ENCODE measurements around the gene AHI1. TPM values are rescaled to one million over a fixed set of nuclear protein-coding genes. Genes with fewer than 3 reads are reported as not detected.

The AHI1 gene
- total RNA-seq, 6 experiments from 2014 or later = 14.6 to 19.1 (median 17.0) TPM

GRCh38 chr6:135235716-135236115 lies 261.8 kb downstream of the AHI1 start:
- H3K27ac Mint-ChIP-seq = no peak overlapping the region
- peaks cover 6% of the 10 kb centered on the region; the same call in 1 of the 2 replicates for H3K27me3 Mint-ChIP-seq (ENCODE audit: insufficient read depth)
- peaks cover 14% of the 10 kb centered on the region for H3K4me1 Mint-ChIP-seq (ENCODE audit: low read depth)
- TF ChIP-seq CTCF (IDR thresholded peaks at IDR 0.05) = no peak
- no peaks in the 10 kb centered on the region for H3K9me3 Mint-ChIP-seq
- H3K4me3 Mint-ChIP-seq = no peak overlapping the region
- no peak for DNase-seq
- no peaks in the 10 kb centered on the region for H3K36me3 Mint-ChIP-seq (ENCODE audit: low read depth)

GRCh38 chr6:135234492-135234780 lies 263.1 kb downstream of the AHI1 start:
- peaks cover 4% of the 10 kb centered on the region; the same call in 1 of the 2 replicates for H3K27me3 Mint-ChIP-seq (ENCODE audit: insufficient read depth)
- H3K4me3 Mint-ChIP-seq = no peak overlapping the region
- no peak for DNase-seq
- H3K9me3 Mint-ChIP-seq = no peaks in the 10 kb centered on the region
- no peaks in the 10 kb centered on the region for H3K36me3 Mint-ChIP-seq (ENCODE audit: low read depth)
- no peak for TF ChIP-seq CTCF (IDR thresholded peaks at IDR 0.05)
- peaks cover 17% of the 10 kb centered on the region for H3K4me1 Mint-ChIP-seq (ENCODE audit: low read depth)
- H3K27ac Mint-ChIP-seq = no peak overlapping the region

GRCh38 chr6:135233686-135234491 lies 263.7 kb downstream of the AHI1 start:
- H3K36me3 Mint-ChIP-seq (ENCODE audit: low read depth) = no peaks in the 10 kb centered on the region
- no peak for TF ChIP-seq CTCF (IDR thresholded peaks at IDR 0.05)
- H3K27me3 Mint-ChIP-seq (ENCODE audit: insufficient read depth) = peaks cover 3% of the 10 kb centered on the region; the same call in 1 of the 2 replicates

More at GRCh38 chr6:135233686-135234491, 263.7 kb downstream of the AHI1 start:
- no peak for DNase-seq
- no peak overlapping the region for H3K4me3 Mint-ChIP-seq
- peaks cover 17% of the 10 kb centered on the region for H3K4me1 Mint-ChIP-seq (ENCODE audit: low read depth)
- no peaks in the 10 kb centered on the region for H3K9me3 Mint-ChIP-seq
- H3K27ac Mint-ChIP-seq = no peak overlapping the region

Small RNA genes within 50 kb of the gene (microRNA-seq; reads per million reads assigned to microRNA genes)
- gene MIR548A2 = not detected
